ENCODE results near the gene PFKFB3. TPM values are rescaled to one million over a fixed set of nuclear protein-coding genes. Genes with fewer than 3 reads are reported as not detected.

The PFKFB3 gene
- total and polyA plus RNA-seq, 2 of the 13 experiments (the other 11 are each of a cell fraction or from before 2014, with no cell fraction given) = 1.2 to 13.3 TPM

DNA sequence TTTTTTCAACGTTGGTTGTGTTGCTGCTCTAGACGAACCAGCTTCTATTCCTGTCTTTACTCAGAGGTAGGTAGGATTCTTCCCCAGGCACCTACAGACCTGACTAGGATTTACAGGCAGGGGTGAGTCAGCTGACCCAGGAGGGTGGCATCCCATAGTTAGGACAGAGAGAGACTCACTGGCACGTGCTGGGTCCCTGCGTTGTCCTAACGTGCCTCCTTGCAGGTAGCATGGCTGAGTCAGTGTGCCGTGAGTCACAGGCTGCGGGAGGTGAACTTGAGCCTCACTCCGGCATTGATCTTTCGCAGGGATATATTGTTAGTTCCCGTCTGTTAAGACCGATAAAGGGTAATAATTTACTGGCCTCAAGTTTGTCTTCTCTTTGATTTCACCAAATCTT is 96.5 kb downstream of the PFKFB3 start (continued):
- TF ChIP-seq ZNF546 (CRISPR knock-in tag; conservative IDR thresholded peaks at IDR 0.05) (no peak), MAZ (IDR thresholded peaks at IDR 0.05; ENCODE audit: borderline replicate concordance, low read depth, low read length) (no peak), MAZ (CRISPR knock-in tag; IDR thresholded peaks at IDR 0.05; ENCODE audit: low read depth) (no peak), MYC (CRISPR knock-in tag; IDR thresholded peaks at IDR 0.05; ENCODE audit: borderline replicate concordance) (peak; percentile 61; the same call in 1 of the 2 replicates), TBL1XR1 (IDR thresholded peaks at IDR 0.05; ENCODE audit: borderline replicate concordance, low read length, partially characterized antibody) (peak; percentile 78), IRF2 (CRISPR knock-in tag; IDR thresholded peaks at IDR 0.05) (0 out of 2 replicates have a peak, but pooled peaks have one; percentile 18), SALL1 (CRISPR knock-in tag; IDR thresholded peaks at IDR 0.05) (peak; percentile 40; the same call in 1 of the 2 replicates), ZNF253 (CRISPR knock-in tag; IDR thresholded peaks at IDR 0.05; ENCODE audit: borderline replicate concordance) (no peak), SIX4 (CRISPR knock-in tag; IDR thresholded peaks at IDR 0.05) (no peak), ZNF274 (CRISPR knock-in tag; IDR thresholded peaks at IDR 0.05) (no peak), SUZ12 (IDR thresholded peaks at IDR 0.05; ENCODE audit: low read depth, low read length) (no peak), NKX3-1 (CRISPR knock-in tag; IDR thresholded peaks at IDR 0.05) (no peak), KDM5A (IDR thresholded peaks at IDR 0.05; ENCODE audit: borderline replicate concordance, low read length) (no peak)
- TF ChIP-seq, protein P1, sequence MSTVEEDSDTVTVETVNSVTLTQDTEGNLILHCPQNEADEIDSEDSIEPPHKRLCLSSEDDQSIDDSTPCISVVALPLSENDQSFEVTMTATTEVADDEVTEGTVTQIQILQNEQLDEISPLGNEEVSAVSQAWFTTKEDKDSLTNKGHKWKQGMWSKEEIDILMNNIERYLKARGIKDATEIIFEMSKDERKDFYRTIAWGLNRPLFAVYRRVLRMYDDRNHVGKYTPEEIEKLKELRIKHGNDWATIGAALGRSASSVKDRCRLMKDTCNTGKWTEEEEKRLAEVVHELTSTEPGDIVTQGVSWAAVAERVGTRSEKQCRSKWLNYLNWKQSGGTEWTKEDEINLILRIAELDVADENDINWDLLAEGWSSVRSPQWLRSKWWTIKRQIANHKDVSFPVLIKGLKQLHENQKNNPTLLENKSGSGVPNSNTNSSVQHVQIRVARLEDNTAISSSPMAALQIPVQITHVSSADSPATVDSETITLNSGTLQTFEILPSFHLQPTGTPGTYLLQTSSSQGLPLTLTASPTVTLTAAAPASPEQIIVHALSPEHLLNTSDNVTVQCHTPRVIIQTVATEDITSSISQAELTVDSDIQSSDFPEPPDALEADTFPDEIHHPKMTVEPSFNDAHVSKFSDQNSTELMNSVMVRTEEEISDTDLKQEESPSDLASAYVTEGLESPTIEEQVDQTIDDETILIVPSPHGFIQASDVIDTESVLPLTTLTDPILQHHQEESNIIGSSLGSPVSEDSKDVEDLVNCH (CRISPR knock-in tag; IDR thresholded peaks at IDR 0.05) = no peak
- TF ChIP-seq, protein P2, sequence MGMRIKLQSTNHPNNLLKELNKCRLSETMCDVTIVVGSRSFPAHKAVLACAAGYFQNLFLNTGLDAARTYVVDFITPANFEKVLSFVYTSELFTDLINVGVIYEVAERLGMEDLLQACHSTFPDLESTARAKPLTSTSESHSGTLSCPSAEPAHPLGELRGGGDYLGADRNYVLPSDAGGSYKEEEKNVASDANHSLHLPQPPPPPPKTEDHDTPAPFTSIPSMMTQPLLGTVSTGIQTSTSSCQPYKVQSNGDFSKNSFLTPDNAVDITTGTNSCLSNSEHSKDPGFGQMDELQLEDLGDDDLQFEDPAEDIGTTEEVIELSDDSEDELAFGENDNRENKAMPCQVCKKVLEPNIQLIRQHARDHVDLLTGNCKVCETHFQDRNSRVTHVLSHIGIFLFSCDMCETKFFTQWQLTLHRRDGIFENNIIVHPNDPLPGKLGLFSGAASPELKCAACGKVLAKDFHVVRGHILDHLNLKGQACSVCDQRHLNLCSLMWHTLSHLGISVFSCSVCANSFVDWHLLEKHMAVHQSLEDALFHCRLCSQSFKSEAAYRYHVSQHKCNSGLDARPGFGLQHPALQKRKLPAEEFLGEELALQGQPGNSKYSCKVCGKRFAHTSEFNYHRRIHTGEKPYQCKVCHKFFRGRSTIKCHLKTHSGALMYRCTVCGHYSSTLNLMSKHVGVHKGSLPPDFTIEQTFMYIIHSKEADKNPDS (CRISPR knock-in tag; IDR thresholded peaks at IDR 0.05) = no peak
- TF ChIP-seq, protein P3, sequence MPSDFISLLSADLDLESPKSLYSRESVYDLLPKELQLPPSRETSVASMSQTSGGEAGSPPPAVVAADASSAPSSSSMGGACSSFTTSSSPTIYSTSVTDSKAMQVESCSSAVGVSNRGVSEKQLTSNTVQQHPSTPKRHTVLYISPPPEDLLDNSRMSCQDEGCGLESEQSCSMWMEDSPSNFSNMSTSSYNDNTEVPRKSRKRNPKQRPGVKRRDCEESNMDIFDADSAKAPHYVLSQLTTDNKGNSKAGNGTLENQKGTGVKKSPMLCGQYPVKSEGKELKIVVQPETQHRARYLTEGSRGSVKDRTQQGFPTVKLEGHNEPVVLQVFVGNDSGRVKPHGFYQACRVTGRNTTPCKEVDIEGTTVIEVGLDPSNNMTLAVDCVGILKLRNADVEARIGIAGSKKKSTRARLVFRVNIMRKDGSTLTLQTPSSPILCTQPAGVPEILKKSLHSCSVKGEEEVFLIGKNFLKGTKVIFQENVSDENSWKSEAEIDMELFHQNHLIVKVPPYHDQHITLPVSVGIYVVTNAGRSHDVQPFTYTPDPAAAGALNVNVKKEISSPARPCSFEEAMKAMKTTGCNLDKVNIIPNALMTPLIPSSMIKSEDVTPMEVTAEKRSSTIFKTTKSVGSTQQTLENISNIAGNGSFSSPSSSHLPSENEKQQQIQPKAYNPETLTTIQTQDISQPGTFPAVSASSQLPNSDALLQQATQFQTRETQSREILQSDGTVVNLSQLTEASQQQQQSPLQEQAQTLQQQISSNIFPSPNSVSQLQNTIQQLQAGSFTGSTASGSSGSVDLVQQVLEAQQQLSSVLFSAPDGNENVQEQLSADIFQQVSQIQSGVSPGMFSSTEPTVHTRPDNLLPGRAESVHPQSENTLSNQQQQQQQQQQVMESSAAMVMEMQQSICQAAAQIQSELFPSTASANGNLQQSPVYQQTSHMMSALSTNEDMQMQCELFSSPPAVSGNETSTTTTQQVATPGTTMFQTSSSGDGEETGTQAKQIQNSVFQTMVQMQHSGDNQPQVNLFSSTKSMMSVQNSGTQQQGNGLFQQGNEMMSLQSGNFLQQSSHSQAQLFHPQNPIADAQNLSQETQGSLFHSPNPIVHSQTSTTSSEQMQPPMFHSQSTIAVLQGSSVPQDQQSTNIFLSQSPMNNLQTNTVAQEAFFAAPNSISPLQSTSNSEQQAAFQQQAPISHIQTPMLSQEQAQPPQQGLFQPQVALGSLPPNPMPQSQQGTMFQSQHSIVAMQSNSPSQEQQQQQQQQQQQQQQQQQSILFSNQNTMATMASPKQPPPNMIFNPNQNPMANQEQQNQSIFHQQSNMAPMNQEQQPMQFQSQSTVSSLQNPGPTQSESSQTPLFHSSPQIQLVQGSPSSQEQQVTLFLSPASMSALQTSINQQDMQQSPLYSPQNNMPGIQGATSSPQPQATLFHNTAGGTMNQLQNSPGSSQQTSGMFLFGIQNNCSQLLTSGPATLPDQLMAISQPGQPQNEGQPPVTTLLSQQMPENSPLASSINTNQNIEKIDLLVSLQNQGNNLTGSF (CRISPR knock-in tag; IDR thresholded peaks at IDR 0.05) = no peak
- TF ChIP-seq, protein P4, sequence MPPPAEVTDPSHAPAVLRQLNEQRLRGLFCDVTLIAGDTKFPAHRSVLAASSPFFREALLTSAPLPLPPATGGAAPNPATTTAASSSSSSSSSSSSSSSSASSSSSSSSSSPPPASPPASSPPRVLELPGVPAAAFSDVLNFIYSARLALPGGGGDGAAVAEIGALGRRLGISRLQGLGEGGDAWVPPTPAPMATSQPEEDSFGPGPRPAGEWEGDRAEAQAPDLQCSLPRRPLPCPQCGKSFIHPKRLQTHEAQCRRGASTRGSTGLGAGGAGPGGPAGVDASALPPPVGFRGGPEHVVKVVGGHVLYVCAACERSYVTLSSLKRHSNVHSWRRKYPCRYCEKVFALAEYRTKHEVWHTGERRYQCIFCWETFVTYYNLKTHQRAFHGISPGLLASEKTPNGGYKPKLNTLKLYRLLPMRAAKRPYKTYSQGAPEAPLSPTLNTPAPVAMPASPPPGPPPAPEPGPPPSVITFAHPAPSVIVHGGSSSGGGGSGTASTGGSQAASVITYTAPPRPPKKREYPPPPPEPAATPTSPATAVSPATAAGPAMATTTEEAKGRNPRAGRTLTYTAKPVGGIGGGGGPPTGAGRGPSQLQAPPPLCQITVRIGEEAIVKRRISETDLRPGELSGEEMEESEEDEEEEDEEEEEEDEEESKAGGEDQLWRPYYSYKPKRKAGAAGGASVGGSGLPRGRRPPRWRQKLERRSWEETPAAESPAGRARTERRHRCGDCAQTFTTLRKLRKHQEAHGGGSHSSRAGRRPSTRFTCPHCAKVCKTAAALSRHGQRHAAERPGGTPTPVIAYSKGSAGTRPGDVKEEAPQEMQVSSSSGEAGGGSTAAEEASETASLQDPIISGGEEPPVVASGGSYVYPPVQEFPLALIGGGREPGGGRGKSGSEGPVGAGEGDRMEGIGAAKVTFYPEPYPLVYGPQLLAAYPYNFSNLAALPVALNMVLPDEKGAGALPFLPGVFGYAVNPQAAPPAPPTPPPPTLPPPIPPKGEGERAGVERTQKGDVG (CRISPR knock-in tag; IDR thresholded peaks at IDR 0.05; ENCODE audit: borderline replicate concordance) = no peak
